ENCODE data around the gene MGAM2.

DNA sequence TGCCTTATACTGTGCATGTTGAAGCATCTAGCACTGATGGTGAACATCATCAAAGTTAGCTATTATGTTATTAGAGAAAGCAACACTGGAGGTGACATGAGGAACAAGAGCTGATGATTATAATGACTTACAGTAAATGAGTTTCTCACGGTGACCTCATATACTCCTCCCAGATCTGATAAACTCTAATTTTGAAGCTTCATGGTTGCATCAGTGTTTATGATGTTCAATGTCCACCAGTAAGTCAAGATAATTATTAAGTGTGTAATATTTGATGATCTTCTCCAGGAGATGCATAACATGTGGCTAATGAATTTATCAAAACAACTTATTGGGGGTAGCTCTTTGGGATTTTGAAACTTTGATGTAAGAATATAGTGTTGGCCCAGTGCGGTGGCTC lies 27.5 kb downstream of the MGAM2 start:
- TF ChIP-seq EZH2phosphoT487 (IDR thresholded peaks at IDR 0.05; ENCODE audit: low read depth) = no peak
- TF ChIP-seq, protein P1, sequence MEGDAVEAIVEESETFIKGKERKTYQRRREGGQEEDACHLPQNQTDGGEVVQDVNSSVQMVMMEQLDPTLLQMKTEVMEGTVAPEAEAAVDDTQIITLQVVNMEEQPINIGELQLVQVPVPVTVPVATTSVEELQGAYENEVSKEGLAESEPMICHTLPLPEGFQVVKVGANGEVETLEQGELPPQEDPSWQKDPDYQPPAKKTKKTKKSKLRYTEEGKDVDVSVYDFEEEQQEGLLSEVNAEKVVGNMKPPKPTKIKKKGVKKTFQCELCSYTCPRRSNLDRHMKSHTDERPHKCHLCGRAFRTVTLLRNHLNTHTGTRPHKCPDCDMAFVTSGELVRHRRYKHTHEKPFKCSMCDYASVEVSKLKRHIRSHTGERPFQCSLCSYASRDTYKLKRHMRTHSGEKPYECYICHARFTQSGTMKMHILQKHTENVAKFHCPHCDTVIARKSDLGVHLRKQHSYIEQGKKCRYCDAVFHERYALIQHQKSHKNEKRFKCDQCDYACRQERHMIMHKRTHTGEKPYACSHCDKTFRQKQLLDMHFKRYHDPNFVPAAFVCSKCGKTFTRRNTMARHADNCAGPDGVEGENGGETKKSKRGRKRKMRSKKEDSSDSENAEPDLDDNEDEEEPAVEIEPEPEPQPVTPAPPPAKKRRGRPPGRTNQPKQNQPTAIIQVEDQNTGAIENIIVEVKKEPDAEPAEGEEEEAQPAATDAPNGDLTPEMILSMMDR (IDR thresholded peaks at IDR 0.05; ENCODE audit: low read depth, low read length) = no peak

All from OCI-LY3 (cell line).